H9 (cell line): ENCODE measurements around the gene GID8. TPM values are rescaled to one million over a fixed set of nuclear protein-coding genes. Genes with fewer than 3 reads are reported as not detected.

Experiments
- DNase-seq: peaks from one replicate; pipeline ENCODE4 v3.0.0-alpha.2; 2017
- H2AFZ ChIP-seq: one replicate; pipeline ENCODE4 v1.6.1; 2013; ENCODE audit warnings: mild to moderate bottlenecking, low read length, control low read depth, moderate library complexity
- H2AK5ac ChIP-seq: 2 replicates; pipeline ENCODE4 v1.6.1; 2013; ENCODE audit warnings: low read length, control low read depth, mixed read lengths; ENCODE audit not compliant: insufficient read length
- H2BK120ac ChIP-seq: one replicate; pipeline ENCODE4 v1.6.1; 2013; ENCODE audit warnings: low read depth, mild to moderate bottlenecking, low read length, control low read depth, inconsistent platforms; ENCODE audit not compliant: poor library complexity, severe bottlenecking
- H2BK12ac ChIP-seq: 2 replicates; pipeline ENCODE4 v1.6.1; 2013; ENCODE audit warnings: low read length, control low read depth, mixed read lengths, low read depth; ENCODE audit not compliant: insufficient read length
- H2BK15ac ChIP-seq: 2 replicates; pipeline ENCODE4 v1.6.1; 2013; ENCODE audit warnings: low read depth, low read length, control low read depth
- H2BK20ac ChIP-seq: one replicate; pipeline ENCODE4 v1.6.1; 2013; ENCODE audit warnings: low read depth, mild to moderate bottlenecking, low read length, control low read depth, inconsistent platforms; ENCODE audit not compliant: poor library complexity, severe bottlenecking
- H2BK5ac ChIP-seq: 2 replicates; pipeline ENCODE4 v1.6.1; 2013; ENCODE audit warnings: low read length, control low read depth, mixed read lengths; ENCODE audit not compliant: insufficient read length
- H3K14ac ChIP-seq: 2 replicates; pipeline ENCODE4 v1.6.1; 2013; ENCODE audit warnings: low read length, control low read depth; ENCODE audit not compliant: insufficient read depth
- H3K18ac ChIP-seq: 2 replicates; pipeline ENCODE4 v1.6.1; 2013; ENCODE audit warnings: low read depth, mild to moderate bottlenecking, mixed read lengths, low read length, control low read depth; ENCODE audit not compliant: insufficient read length
- H3K23ac ChIP-seq: 2 replicates; pipeline ENCODE4 v1.6.1; 2013; ENCODE audit warnings: low read length, control low read depth, mixed read lengths, low read depth; ENCODE audit not compliant: insufficient read length
- H3K23me2 ChIP-seq: 2 replicates; pipeline ENCODE4 v1.6.1; 2013; ENCODE audit warnings: low read depth, mild to moderate bottlenecking, mixed read lengths, low read length, control low read depth; ENCODE audit not compliant: insufficient read length, poor library complexity, severe bottlenecking
- H3K27ac ChIP-seq: 2 replicates; pipeline ENCODE4 v1.5.1; 2013; ENCODE audit warnings: low read length, control low read depth, mixed read lengths, low read depth; ENCODE audit not compliant: insufficient read length
- H3K27me3 ChIP-seq: 2 replicates; pipeline ENCODE4 v1.6.1; 2013; ENCODE audit warnings: low read length, control low read depth, inconsistent platforms; ENCODE audit not compliant: insufficient read depth
- H3K4ac ChIP-seq: 2 replicates; pipeline ENCODE4 v1.6.1; 2013; ENCODE audit warnings: low read depth, mild to moderate bottlenecking, control low read depth, inconsistent platforms, low read length, moderate library complexity
- H3K4me1 ChIP-seq: 2 replicates; pipeline ENCODE4 v1.6.1; 2013; ENCODE audit warnings: low read length, control low read depth, inconsistent platforms; ENCODE audit not compliant: insufficient read depth
- H3K4me2 ChIP-seq: 2 replicates; pipeline ENCODE4 v1.6.1; 2013; ENCODE audit warnings: low read length, control low read depth, mixed read lengths; ENCODE audit not compliant: insufficient read length, insufficient read depth
- H3K56ac ChIP-seq: 2 replicates; pipeline ENCODE4 v1.6.1; 2013; ENCODE audit warnings: low read depth, mild to moderate bottlenecking, mixed read lengths, low read length, control low read depth; ENCODE audit not compliant: insufficient read length
- H3K79me1 ChIP-seq: 2 replicates; pipeline ENCODE4 v1.6.1; 2013; ENCODE audit warnings: low read depth, mild to moderate bottlenecking, moderate library complexity, low read length, control low read depth, inconsistent platforms; ENCODE audit not compliant: insufficient read depth, poor library complexity, severe bottlenecking
- H3K79me2 ChIP-seq: 2 replicates; pipeline ENCODE4 v1.6.1; 2013; ENCODE audit warnings: low read length, control low read depth, inconsistent platforms; ENCODE audit not compliant: insufficient read depth
- H3K9ac ChIP-seq: 2 replicates; pipeline ENCODE4 v1.6.1; 2013; ENCODE audit warnings: low read length, control low read depth, mixed read lengths; ENCODE audit not compliant: insufficient read length; ENCODE audit errors: extremely low read depth
- H3K9me3 ChIP-seq: one replicate; pipeline ENCODE4 v1.6.1; 2013; ENCODE audit warnings: low read depth, low read length, inconsistent platforms; ENCODE audit not compliant: control insufficient read depth
- H3T11ph ChIP-seq: one replicate; pipeline ENCODE4 v1.6.1; 2013; ENCODE audit warnings: mild to moderate bottlenecking, low read length, control low read depth, inconsistent platforms
- H4K20me1 ChIP-seq: one replicate; pipeline ENCODE4 v1.6.1; 2013; ENCODE audit not compliant: control insufficient read depth, insufficient read length, insufficient read depth
- H4K5ac ChIP-seq: 2 replicates; pipeline ENCODE4 v1.6.1; 2013; ENCODE audit warnings: low read depth, mild to moderate bottlenecking, mixed read lengths, low read length, control low read depth; ENCODE audit not compliant: insufficient read length
- H4K8ac ChIP-seq: replicated peaks from 2 replicates; pipeline ENCODE4 v1.6.1; 2013; ENCODE audit warnings: low read length, control low read depth, mixed read lengths, low read depth; ENCODE audit not compliant: insufficient read length
- H4K91ac ChIP-seq: 2 replicates; pipeline ENCODE4 v1.6.1; 2013; ENCODE audit warnings: low read depth, mild to moderate bottlenecking, moderate library complexity, mixed read lengths, low read length, control low read depth; ENCODE audit not compliant: insufficient read length
- H3K27ac Mint-ChIP-seq, 3 experiments: 2 replicates in 2 of 3; 3 replicates in 1 of 3; pipeline ENCODE4 v1.8.0; 2020 to 2021; ENCODE audit warnings: mixed read lengths in 3 of 3, mild to moderate bottlenecking in 1 of 3, moderate library complexity in 1 of 3
- H3K27me3 Mint-ChIP-seq: 2 replicates; pipeline ENCODE4 v1.8.0; 2021; ENCODE audit warnings: low read depth, mild to moderate bottlenecking, moderate library complexity, mixed read lengths
- H3K36me3 Mint-ChIP-seq, 3 experiments: 2 replicates in 2 of 3; 3 replicates in 1 of 3; pipeline ENCODE4 v1.8.0; 2020 to 2021; ENCODE audit warnings: low read depth in 3 of 3, mixed read lengths in 3 of 3; ENCODE audit not compliant: insufficient read depth in 1 of 3
- H3K4me1 Mint-ChIP-seq, 2 experiments: 2 replicates each; pipeline ENCODE4 v1.8.0; 2020; ENCODE audit warnings: mixed read lengths in 2 of 2
- H3K4me3 Mint-ChIP-seq, 2 experiments: 2 replicates in 1 of 2; 3 replicates in 1 of 2; pipeline ENCODE4 v1.8.0; 2020 to 2021; ENCODE audit warnings: mild to moderate bottlenecking in 2 of 2, mixed read lengths in 2 of 2, moderate library complexity in 1 of 2
- H3K9me3 Mint-ChIP-seq, 2 experiments: 2 replicates in 1 of 2; 3 replicates in 1 of 2; pipeline ENCODE4 v1.8.0; 2020; ENCODE audit warnings: mild to moderate bottlenecking in 2 of 2, mixed read lengths in 2 of 2, moderate library complexity in 1 of 2
- CTCF ChIP-seq: fragments of 200-600 bp; sonication (generic); conservative IDR thresholded peaks from 3 replicates; pipeline ENCODE4 v1.8.0; 2021; ENCODE audit warnings: antibody characterized with exemption, mild to moderate bottlenecking
- WGBS: extraction: QIAGEN DNeasy Blood & Tissue Kit; methylation state at CpG from one replicate; pipeline ENCODE4 v1.1.7; 2013; ENCODE audit warnings: missing lambda C conversion rate, low lambda C conversion rate, mixed read lengths; ENCODE audit not compliant: insufficient read length; ENCODE audit errors: extremely low coverage; 5-methylcytosine and 5-hydroxymethylcytosine counted together
- total RNA-seq: library from RNA; stranded (reverse); gene quantifications from 2 replicates; pipeline ENCODE4 v1.2.1, GENCODE V29; 2021

GID8 gene
- total RNA-seq, 1 experiment from 2014 or later = 60.9 TPM

GRCh38 chr20:62946918-62947317, 9.0 kb downstream of the GID8 start:
- Mint-ChIP-seq H3K27me3 (no peaks in the 10 kb centered on the region), H3K4me1 (peaks cover 0 to under 1% of the 10 kb centered on the region in 2 experiments; a peak in 1 of 4 replicates), H3K4me3 (no peak overlapping the region; a peak in 1 of 5 replicates), H3K36me3 (peaks cover 45 to 89% (median 82%) of the 10 kb centered on the region in 3 experiments; a peak in 6 of 7 replicates), H3K9me3 (no peaks in the 10 kb centered on the region), H3K27ac (0 out of 7 replicates have a peak overlapping the region, but pooled peaks of 1 of the 3 experiments have one; percentile 59)
- no peak overlapping the region for H3K14ac ChIP-seq
- H3K27me3 ChIP-seq = no peaks in the 10 kb centered on the region
- H4K20me1 ChIP-seq = no peaks in the 10 kb centered on the region
- H4K91ac ChIP-seq = no peak overlapping the region
- H3K18ac ChIP-seq = no peak overlapping the region
- H2BK20ac ChIP-seq = no peak overlapping the region
- no peak overlapping the region for H3K56ac ChIP-seq
- H2BK15ac ChIP-seq = no peak overlapping the region
- no peak for DNase-seq
- H3K23me2 ChIP-seq = no peaks in the 10 kb centered on the region
- no peaks in the 10 kb centered on the region for H3K79me1 ChIP-seq
- no peak overlapping the region for H3K27ac ChIP-seq
- H4K8ac ChIP-seq = no peak overlapping the region
- H3K9ac ChIP-seq = no peak overlapping the region
- no peak overlapping the region for H2AK5ac ChIP-seq
- no peaks in the 10 kb centered on the region for H3K9me3 ChIP-seq
- no peak overlapping the region for H3K23ac ChIP-seq
- H2BK120ac ChIP-seq = no peak overlapping the region
- no peak overlapping the region for H2BK5ac ChIP-seq
- no peaks in the 10 kb centered on the region; the same call in 1 of the 2 replicates for H3K4me1 ChIP-seq
- no CpG with 5 or more reads among the region's 10 CpGs for WGBS
- no peak overlapping the region for H3T11ph ChIP-seq
- no peak overlapping the region for H4K5ac ChIP-seq
- no peak overlapping the region for H2AFZ ChIP-seq
- TF ChIP-seq CTCF = no peak
- H3K4me2 ChIP-seq = no peak overlapping the region
- H2BK12ac ChIP-seq = no peak overlapping the region
- H3K4ac ChIP-seq = no peak overlapping the region
- peaks cover 1% of the 10 kb centered on the region; the same call in 1 of the 2 replicates for H3K79me2 ChIP-seq
